HG03460 (cell line): ENCODE measurements around the gene PNISR.

ENCODE experiments used
- ATAC-seq: cut with Tn5 transposase; IDR thresholded peaks from one replicate; pipeline ENCODE4 v1.9.1; 2021; ENCODE audit not compliant: unreplicated experiment

PNISR gene

DNA sequence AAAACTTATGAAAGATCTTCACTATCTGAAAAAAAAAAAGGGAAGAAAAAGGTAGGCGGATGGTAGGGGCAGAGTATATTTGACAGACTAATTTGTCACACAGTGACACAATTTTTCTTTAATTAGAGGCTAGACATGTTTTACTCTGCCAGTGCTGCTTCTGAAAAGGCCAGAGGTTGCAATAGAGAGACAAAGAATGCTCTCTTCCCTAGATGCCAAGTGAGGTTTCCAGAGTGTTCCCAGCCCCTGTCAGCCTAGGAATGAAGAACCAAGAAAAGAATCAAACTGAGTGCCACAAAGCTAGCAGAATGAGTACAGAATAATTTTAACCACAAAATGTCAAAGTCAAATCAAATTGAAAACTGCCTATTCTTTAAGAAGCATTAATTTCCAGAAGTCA lies 13.0 kb downstream of the PNISR start:
- ATAC-seq: no peak

DNA sequence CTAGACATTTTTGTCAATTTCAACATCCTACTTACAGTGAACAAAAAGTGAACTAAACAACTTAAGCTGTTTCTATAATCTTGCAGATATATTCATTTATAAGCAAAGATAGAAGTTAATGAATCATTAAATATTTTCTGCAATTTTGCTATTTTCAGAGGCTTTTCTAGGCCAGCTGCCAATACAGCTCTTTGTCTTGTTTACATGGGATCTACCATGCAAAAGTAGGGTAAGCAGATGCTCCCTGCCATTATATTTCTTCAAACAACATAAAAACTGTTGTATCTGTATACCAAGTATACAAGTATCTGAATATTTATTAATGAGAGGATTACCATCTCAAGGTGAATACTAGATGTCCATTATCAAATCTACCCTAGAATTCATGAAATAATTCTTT lies 15.4 kb downstream of the PNISR start:
- ATAC-seq: no peak

DNA sequence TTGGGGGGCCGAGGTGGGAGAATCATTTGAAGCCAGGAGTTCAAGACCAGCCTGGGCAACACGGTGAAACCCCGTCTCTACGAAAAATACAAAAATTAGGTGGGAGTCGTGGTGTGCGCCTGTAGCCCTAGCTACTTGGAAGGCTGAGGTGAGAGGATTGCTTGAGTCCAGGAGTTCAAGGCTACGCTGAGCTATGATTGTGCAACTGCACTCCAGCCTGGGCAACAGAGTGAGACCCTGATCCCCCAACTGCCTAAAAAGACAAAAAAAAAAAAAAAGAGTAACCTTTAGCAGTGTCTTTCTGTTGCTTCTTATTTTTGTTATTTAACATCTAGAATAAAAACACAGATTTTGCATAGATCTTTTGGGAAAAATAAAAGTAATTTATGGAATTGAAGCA lies 18.0 kb downstream of the PNISR start:
- ATAC-seq: no peak

DNA sequence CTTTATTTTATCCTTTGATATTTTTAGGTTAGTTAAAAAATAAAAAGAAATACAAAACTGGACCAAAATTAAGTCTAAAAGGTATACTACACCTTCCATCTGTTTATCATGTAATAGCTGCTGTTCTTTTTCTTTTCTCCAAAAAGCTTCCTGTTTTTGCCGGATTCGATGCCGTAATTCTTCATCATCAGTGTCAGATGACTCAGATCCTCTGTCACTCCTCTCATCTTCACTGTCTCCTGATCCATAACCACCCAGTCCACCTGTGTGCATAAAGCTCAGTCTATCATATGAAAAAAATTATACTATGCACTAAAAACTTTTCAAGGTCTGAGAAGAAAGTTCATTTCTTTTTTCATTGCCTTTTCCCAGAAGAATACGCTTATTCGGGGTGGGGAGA lies 22.7 kb downstream of the PNISR start:
- no peak for ATAC-seq

DNA sequence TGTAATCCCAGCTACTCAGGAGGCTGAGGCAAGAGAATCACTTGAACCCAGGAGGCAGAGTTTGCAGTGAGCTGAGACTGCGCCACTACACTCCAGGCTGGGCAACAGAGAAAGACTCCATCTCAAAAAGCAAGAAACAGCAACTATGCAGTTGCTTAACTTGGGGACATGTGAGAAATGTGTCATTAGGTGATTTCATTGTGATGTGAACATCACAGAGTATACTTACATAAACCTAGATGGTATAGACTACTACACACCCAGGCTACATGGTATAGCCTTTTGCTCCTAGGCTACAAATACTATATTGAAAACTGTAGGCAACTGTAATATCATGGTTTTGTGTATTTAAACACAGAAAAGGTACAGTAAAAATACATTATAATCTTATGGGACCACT lies 27.8 kb downstream of the PNISR start:
- ATAC-seq: no peak

DNA sequence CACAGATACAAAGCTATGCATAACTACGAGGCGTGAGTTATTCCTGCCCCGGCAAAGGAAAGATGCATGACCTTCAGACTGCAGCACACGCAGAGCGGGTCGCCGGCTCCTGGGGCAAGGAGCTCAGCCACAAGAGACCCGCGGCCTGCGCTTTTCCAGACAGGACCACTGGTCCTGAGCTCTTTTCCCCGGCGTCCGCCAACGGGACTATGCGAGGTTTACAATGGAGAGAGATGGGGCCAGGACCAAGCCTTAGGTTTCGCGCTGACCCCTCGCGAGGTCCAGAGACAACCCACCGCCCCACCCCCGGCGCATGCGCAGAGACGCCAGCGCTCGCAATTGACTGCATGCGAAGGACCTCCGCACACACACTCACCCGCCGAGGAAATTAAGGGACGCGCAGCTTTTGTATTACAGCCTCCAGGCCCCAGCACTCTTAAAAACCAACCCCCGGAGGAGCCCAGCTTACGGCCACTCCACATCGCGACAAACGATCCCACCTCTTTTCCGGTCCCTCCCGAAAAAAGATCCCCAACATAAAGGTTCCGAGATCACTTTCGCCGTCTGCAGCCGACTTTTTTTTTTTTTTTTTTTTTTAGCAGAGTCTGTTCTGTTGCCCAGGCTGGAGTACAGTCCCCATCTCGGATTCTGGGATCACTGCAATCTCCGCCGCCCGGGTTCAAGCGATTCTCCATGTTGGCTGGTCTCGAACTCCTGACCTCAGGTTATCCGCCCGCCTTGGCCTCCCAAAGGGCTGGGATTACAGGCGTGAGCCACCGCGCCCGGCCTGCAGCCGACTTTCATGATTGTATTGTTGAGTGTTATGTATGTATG lies 31.2 kb downstream of the PNISR start, which contains the start of gene COQ3:
COQ3 (minus strand) TSS at position 498 of the 834 bp plus-strand sequence; CDS start at position 482, 16 bp downstream.
- peak; percentile 66 for ATAC-seq

DNA sequence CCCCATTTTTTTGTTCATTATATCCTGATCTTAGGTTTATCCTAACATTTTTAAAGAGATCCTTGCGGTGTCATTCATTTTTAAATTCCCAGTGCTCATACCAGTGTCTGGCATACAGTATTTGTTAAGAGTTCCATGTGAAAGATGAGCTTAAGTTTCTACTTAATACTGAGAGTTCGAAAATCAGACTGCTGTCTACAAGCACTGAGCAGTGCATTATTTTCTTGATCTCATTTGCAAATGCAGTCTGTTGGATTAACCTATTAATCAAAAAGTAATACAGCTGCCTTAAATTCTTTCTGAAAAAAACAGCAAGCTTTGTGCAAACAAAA lies 31.8 kb downstream of the PNISR start:
- peak; percentile 10 for ATAC-seq

DNA sequence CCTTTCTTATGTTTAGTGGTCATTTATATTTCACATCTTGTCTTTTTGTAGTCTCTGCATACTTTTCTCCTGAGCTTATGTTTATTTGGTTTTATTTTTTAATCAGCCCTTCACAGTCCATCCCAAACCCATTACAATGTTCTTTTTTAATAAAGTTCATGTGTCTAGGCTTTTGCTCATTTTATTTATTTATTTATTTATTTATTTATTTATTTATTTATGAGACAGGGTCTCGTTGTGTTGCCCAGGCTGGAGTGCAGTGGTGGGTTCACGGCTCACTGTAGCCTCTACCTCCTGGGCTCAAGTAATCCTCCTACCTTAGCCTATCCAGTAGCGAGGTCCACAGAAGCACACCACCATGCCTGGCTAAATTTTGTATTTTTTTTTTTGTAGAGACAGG lies 34.2 kb downstream of the PNISR start:
- ATAC-seq: no peak

DNA sequence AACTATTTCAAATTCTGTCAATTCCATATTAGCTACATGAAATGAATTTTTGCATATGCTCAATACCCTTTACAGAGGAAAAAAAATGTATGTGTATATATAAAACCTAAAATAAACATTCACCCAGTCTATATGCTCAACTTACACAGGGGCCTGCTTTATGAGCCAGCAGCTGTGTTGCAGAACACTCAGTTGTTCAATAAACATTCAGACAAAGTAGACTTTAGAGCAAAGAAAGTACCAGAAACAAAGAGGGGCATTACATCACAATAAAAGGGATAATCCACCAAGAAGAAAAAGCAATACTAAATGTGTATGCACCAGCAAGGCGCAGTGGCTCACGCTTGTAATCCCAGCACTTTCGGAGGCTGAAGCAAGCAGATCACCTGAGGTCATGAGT lies 40.6 kb downstream of the PNISR start:
- no peak for ATAC-seq

DNA sequence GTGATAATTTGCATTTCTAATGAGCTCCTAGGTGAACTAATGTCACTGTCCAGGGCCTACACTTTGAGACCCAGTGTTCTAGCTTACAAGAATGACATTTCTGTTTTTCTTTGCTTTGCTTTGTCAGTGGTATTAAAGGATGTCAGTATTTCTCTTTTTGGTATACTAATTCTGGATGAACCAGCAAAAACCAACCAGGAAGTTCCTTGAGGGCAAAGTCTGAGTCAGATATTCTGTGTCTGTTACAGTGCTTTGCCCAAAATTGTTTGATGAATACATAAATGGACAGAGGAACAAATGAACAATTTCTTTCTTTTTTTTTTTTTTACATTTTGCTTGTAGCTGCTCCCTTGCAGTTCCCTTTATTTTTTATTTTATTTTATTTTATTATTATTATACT lies 46.5 kb downstream of the PNISR start:
- ATAC-seq: no peak

DNA sequence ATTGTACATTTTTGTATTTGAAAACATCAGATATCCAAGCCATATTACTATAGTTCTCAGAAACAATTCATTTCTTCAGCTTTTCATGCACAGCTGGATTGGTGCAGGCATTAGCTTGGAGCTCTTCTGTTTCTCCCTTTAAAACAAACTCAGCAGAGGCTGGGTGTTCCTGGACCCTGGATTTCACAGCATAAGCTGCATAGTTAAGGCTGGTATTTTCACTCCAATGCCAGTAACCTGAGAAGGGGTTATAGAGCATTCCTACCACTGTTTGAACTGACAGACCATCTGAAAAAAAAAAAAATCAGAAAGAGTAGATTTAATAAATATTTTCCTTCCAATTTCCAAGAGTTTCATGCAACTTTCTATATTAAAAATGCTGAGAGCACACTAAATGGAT lies 55.6 kb downstream of the PNISR start:
- ATAC-seq: no peak

DNA sequence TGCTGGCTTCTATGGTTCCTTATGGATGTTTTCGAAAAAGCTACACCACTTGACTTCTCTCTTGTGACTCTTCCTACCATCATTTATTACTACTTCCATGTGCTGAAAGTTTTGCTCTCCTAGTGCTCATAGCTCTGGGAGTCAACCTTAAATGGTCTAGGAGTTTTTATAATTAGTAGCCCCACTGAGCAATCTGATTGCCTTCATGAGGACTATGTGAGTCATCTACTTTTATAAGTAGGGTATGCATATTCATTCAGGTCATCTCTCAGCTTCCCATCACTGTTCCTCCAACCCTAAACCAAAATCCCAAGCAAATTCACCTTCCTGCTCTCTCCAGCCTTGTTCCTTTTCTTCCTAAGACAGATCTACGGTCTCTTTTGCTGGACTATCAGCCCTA lies 58.3 kb downstream of the PNISR start:
- ATAC-seq: no peak

DNA sequence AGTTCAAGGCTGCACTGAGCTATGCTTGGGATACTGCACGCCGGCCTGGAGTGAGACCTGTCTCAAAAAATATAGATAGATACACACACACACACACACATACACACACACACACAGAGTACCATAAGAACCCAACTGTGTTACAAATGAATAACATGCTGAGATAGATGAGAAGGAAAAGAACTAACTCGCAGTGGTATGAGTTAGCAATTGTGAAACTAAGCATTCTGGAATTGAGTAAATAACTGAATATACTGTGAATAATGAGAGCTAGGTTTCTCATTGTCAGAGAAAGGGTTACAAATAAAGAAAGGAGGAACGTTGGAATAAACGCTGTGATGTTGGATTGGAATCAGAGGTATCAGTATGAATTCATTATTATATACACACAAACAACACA lies 61.1 kb downstream of the PNISR start:
- peak; percentile 79 for ATAC-seq

DNA sequence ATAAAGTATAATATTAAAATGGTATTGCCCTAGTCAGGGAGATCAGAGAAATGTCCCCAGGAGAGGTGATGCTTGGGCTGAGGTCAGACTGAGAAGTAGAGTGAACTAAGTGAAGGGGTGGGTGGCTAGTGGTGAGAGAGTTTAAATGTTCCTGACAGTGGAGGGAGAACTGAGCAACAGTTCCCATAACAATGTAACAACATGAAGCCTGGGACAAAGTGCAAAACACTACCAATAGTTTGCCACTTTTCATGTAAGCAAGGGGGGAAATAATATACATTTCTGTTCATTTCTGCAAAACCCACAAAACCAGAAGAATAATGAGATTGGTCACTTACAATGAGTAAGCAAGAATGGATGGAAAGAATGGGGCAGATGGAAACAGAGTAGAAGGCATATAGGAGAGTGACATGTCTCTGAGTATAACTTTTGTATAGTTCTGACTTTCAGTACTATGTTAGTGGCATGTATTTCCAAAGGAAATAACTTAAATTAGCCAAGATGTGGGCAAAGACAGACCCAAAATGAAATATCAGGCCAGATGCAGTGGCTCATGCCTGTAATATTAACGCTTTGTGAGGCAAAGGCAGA lies 62.3 kb downstream of the PNISR start:
- ATAC-seq: no peak

DNA sequence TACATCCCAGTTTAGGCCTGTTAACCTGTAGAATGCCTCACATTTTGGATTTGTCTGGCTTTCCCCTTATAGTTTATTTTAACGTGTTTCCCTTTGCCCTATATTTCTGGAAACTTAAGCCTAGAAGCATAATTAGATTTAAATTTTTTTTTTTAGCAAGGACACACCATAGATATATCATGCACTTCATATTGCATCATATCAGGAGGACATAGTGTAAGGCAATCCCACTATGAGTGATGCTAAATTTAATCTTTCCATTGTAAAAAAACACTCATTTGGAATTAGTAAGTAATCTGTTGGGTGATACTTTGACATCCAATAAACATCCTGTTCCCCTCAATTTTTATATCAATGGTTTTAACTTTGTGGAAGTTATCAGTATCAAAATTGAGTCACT lies 65.3 kb downstream of the PNISR start:
- no peak for ATAC-seq

DNA sequence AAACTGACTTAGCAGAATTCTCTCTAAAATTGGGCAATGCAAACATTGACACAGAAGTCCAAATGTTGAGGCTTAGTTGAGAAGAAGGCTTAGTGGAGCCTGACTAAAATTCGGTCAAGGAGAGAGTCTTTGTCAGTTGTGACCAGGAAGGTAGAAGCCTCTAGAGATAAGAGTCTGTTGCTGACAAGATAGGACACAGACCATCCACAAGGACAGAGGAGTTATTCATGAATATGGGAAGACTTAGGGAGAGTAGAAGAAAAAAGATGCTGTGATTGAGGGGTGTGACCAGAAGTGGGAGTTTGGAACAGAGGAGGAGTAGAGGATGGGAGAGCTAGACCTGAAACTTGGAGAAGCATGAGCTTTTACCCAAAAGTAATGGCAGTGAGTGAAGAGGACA lies 68.5 kb downstream of the PNISR start:
- no peak for ATAC-seq

DNA sequence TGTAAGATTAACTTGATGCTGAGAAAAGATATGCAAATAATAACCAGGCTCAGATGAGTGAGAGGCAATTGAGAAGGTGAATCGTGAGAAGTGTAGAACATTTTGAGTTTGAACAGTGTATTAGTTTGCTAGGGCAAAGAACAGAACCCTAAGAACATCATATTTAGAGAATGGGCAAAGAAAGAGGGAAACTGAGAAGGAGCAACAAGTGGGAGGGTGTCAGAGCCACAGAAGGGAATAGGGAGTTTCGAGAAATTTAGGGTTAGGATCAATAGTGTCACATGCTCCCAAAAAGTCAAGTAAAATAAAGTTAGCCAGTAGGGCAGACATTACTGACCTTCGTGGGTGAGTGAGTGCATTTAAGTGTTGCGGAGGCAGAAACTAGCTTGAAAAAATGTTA lies 70.1 kb downstream of the PNISR start:
- no peak for ATAC-seq

DNA sequence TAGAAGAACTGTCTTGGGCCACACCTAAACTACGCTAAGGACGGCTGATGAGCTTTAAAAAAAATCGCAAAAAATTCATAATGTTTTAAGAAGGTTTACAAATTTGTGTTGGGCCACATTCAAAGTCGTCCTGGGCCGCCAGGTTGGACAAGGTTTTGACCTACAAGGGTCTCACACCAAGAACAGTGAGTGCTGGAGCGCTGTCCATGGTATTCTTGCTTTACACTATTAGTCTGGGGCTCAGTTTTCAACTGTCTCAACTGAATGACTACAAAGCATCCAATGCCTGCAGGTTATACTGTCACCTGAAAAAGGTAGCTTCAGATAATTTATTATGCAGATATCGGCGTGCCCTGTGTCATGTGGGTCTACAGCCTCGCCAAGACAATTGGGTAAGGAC lies 72.0 kb downstream of the PNISR start:
- no peak for ATAC-seq

DNA sequence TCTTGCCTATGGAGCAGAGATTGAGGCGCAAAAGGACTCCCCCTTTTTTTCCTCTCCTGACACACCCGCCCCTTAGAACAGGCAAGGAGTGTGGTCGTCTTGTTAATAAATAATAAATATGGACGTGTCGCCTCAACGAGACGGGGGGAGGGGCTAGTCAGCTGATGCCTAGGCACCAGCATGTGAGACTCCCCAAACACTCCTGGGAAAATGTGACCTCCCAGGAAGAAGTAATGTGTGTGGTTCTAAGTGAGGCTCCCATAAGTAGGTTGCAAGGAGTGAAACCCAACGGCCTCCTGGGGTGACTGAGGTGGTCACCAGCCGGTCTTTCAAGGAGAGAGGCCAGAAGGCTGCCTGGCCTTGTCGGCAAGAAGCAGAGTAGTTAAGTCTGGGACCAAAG lies 74.5 kb downstream of the PNISR start:
- ATAC-seq: no peak

DNA sequence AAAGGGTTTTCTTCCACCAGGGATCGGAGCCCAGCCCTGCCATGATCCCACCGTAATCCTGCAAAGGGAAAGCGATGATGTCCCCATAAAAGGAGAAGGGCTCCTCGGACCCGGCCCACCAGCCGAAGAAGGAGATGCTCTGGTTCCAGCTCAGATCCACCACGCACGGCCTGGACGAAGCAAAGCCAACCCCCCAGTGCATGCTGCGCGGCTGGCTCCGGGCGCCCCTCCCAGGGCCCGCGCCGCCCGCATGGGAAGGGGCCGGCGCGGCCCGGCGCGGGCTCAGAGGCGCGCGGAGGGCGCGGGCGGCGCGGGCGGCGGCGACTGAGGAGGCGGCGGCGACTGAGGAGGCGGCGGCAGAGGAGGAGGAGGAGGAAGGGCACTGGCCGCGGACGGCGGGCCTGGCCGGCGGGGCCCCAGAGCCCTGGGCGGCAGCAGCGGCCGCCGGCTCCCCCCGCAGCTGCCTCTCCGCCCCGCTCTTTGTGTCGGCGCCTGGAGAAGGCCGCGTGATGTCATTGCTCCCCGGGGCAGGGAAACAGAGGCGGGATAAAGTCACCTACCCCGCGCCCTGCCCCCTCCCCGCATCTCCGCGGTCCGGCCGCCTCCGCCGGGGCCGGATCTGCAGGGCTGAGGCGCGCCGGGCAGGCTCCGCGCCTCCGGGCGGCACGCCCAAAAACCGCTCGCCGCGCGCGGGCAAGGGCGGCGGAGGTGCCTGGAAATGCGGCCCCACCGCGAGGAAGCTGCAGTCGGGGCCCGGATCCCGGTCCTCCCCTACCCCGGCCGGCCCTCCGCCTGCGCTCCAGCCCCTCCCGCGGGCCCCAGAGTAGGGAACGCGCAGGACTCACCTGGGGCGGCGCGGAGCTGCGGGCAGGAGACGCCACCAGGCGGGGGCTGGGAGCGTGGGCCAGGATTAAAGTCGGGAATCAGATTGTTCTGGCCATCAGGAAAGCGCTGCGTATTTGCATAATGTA lies 75.7 kb downstream of the PNISR start, which contains the start of gene FAXC:
FAXC (minus strand) TSS at position 504 of the 971 bp plus-strand sequence; CDS start at position 202, 302 bp downstream.
- ATAC-seq: peak; percentile 59
